OCI-LY3 (cell line): ENCODE data around the gene MED23.

Experiments used
- EZH2phosphoT487 ChIP-seq: fragments of 200-600 bp; shearing (Covaris generic); IDR thresholded peaks from 2 replicates; pipeline ENCODE4 v1.6.1; 2018; ENCODE audit warnings: antibody characterized with exemption, mixed run types, low read depth
- TF ChIP-seq, protein P1 (sequence below): fragments of 200-600, 300-600 bp; sonication (generic); IDR thresholded peaks from 2 replicates; pipeline ENCODE4 v1.5.1; 2014; ENCODE audit warnings: antibody characterized with exemption, low read length, low read depth

DNA sequence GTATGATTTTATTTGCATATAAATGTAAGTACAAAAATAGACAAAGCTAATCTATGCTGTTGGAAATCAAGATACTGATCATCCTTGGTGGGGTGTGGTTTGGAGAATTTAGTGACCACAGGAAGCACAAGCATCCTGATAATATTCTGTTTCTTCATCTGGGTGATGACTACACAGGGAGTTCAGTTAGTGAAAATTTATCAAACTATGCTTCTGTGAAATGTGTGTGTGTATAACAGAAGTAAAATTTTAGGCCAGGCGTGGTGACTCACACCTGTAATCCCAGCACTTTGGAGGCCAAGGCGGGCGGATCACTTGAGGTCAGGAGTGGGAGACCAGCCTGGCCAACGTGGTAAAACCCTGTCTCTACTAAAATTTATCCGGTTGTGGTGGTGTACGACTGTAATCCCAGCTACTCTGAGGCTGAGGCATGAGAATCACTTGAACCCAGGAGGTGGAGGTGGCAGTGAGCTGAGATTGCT lies 29.6 kb upstream of the MED23 start:
- TF ChIP-seq, protein P1, sequence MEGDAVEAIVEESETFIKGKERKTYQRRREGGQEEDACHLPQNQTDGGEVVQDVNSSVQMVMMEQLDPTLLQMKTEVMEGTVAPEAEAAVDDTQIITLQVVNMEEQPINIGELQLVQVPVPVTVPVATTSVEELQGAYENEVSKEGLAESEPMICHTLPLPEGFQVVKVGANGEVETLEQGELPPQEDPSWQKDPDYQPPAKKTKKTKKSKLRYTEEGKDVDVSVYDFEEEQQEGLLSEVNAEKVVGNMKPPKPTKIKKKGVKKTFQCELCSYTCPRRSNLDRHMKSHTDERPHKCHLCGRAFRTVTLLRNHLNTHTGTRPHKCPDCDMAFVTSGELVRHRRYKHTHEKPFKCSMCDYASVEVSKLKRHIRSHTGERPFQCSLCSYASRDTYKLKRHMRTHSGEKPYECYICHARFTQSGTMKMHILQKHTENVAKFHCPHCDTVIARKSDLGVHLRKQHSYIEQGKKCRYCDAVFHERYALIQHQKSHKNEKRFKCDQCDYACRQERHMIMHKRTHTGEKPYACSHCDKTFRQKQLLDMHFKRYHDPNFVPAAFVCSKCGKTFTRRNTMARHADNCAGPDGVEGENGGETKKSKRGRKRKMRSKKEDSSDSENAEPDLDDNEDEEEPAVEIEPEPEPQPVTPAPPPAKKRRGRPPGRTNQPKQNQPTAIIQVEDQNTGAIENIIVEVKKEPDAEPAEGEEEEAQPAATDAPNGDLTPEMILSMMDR = no peak
- TF ChIP-seq EZH2phosphoT487 = no peak
